ENCODE measurements around the gene UBE2V1. TPM values are rescaled to one million over a fixed set of nuclear protein-coding genes. Genes with fewer than 3 reads are reported as not detected.

UBE2V1 gene
- total and polyA plus RNA-seq, 2 donors (not counting 3 experiments of a cell fraction or from before 2014, with no cell fraction given), result 145 to 156 TPM

DNA sequence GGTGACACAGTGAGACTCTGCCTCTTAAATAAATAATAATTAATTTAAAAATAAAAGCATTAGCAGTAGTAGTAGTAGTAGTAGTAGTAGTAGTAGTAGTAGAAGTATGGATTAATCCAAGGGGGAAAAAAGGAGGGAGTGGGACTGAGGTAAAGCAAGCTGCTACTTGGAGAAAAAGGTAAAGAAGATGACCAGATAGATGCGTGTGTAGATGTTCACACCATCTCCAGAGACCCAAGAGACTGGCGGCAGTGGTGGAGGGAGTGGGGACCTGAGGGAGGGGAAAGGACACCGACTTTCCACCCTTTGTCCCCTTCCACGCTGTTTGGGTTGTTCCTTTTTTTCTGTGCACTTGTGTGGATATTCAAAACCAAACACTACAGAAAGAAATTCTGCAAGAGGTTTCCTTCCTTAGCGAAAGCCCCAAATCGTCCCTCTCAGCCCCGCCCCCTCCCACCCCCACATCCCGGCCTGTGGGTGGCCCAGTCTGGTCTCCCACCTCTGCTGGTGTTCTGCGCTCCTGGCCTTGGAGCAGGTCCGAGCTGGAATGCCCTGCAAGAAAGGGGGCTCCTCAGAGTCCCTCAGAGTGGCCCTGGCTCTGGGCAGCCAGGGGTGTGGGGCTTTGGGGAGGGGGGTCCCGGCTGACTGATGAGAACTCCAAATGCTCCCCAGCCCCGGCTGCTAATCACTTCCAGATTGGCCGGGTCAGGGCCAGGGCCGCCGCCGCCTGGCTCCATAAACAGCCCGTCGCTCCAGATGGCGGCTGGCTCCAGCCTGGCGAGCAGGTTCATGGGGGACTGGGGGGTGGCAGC, 60.2 kb downstream of the UBE2V1 start:
- Histone ChIP-seq H3K36me3 (ENCODE audit: control insufficient read depth in 2 of 2, extremely low read depth in 1 of 2, insufficient read depth in 2 of 2, low read length in 2 of 2) (no peaks in the 10 kb centered on the region), H3K27ac (ENCODE audit: insufficient read depth, low read depth, low read length) (no peak overlapping the region), H3K9me3 (replicated peaks; ENCODE audit: control insufficient read depth, insufficient read depth, low read length) (no peaks in the 10 kb centered on the region), H4K20me1 (replicated peaks; ENCODE audit: control insufficient read depth, extremely low read depth, insufficient read depth, low read length) (no peaks in the 10 kb centered on the region), H2AFZ (ENCODE audit: low read depth, low read length) (no peak overlapping the region), H3K4me3 (replicated peaks in 1 of 3; ENCODE audit: insufficient read depth in 1 of 3, low read depth in 1 of 3, low read length in 3 of 3) (no peak overlapping the region), H3K4me2 (ENCODE audit: insufficient read depth, low read length) (no peak overlapping the region), H3K27me3 (ENCODE audit: control insufficient read depth in 2 of 2, insufficient read depth in 2 of 2, low read length in 2 of 2) (no peaks in the 10 kb centered on the region), H3K4me1 (ENCODE audit: control insufficient read depth, extremely low read depth, insufficient read depth, low read length) (no peaks in the 10 kb centered on the region), H3K9ac (replicated peaks; ENCODE audit: extremely low read depth, insufficient read depth, low read length) (no peak overlapping the region), H3K9me1 (replicated peaks; ENCODE audit: control insufficient read depth, extremely low read depth, insufficient read depth, low read length) (no peaks in the 10 kb centered on the region), H3K79me2 (ENCODE audit: control insufficient read depth, insufficient read depth, low read length) (no peaks in the 10 kb centered on the region)
- CTCF ChIA-PET, result interaction anchor here (1.1 to 2.6 kb wide), 2 partner anchors 19 to 73 kb away, joined by 3 to 12 read pairs; no protein-coding TSS in a partner anchor
- POLR2A ChIA-PET, result no interaction called here
- TF ChIP-seq, protein P1, sequence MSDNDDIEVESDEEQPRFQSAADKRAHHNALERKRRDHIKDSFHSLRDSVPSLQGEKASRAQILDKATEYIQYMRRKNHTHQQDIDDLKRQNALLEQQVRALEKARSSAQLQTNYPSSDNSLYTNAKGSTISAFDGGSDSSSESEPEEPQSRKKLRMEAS (IDR thresholded peaks at IDR 0.05; ENCODE audit: insufficient read depth, insufficient read length), result no peak
- no peak for TF ChIP-seq POLR2AphosphoS5 (IDR thresholded peaks at IDR 0.05; ENCODE audit: insufficient read depth, low read depth, low read length)
- TF ChIP-seq POLR2A (IDR thresholded peaks at IDR 0.05; ENCODE audit: low read depth, low read length), result no peak
- no peak for TF ChIP-seq GATA2 (IDR thresholded peaks at IDR 0.05; ENCODE audit: insufficient read depth, insufficient read length, low read depth, low read length)
- TF ChIP-seq JUN (IDR thresholded peaks at IDR 0.05; ENCODE audit: borderline replicate concordance, insufficient read depth, insufficient read length, low read depth), result no peak
- TF ChIP-seq, protein P2, sequence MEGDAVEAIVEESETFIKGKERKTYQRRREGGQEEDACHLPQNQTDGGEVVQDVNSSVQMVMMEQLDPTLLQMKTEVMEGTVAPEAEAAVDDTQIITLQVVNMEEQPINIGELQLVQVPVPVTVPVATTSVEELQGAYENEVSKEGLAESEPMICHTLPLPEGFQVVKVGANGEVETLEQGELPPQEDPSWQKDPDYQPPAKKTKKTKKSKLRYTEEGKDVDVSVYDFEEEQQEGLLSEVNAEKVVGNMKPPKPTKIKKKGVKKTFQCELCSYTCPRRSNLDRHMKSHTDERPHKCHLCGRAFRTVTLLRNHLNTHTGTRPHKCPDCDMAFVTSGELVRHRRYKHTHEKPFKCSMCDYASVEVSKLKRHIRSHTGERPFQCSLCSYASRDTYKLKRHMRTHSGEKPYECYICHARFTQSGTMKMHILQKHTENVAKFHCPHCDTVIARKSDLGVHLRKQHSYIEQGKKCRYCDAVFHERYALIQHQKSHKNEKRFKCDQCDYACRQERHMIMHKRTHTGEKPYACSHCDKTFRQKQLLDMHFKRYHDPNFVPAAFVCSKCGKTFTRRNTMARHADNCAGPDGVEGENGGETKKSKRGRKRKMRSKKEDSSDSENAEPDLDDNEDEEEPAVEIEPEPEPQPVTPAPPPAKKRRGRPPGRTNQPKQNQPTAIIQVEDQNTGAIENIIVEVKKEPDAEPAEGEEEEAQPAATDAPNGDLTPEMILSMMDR (IDR thresholded peaks at IDR 0.05; ENCODE audit: extremely low read depth in 1 of 2, insufficient read depth in 1 of 2, low read depth in 1 of 2, low read length in 2 of 2), result no peak
- TF ChIP-seq MYC (IDR thresholded peaks at IDR 0.05; ENCODE audit: low read depth, low read length), result no peak
- DNase-seq (ENCODE audit: low read depth, low spot score), result no peak
- no TSS peak for BruUV-seq (replicated peaks)
- dilution Hi-C loops (cut with MboI; ENCODE audit: extremely low pct_ligation_motif_present, low sequenced_read_pairs) (no loop called here), intact Hi-C loops (cut with micrococcal nuclease) (no loop called here)
- FAIRE-seq, result no peak

Measured in endothelial cell of umbilical vein (primary cell).